GM12892 (cell line): ENCODE measurements around the gene PAPPA.

Experiments
- DNase-seq: peaks from one replicate; pipeline ENCODE4 v3.0.0; 2011; ENCODE audit not compliant: insufficient read length
- FAIRE-seq: peaks from 2 replicates; lab custom pipeline; 2011; peaks lifted over from hg19 to GRCh38; lab: Jason Lieb, UNC
- POLR2A ChIP-seq: IDR thresholded peaks from 2 replicates; pipeline ENCODE4 v1.6.1; 2011; ENCODE audit warnings: low read depth, low read length, control low read depth
- POLR2AphosphoS5 ChIP-seq: IDR thresholded peaks from 2 replicates; pipeline ENCODE4 v1.6.1; 2011; ENCODE audit warnings: low read depth, low read length, control low read depth
- TAF1 ChIP-seq: IDR thresholded peaks from 2 replicates; pipeline ENCODE4 v1.6.1; 2011; ENCODE audit warnings: low read depth, mild to moderate bottlenecking, control low read depth, low read length, borderline replicate concordance

The PAPPA gene

DNA sequence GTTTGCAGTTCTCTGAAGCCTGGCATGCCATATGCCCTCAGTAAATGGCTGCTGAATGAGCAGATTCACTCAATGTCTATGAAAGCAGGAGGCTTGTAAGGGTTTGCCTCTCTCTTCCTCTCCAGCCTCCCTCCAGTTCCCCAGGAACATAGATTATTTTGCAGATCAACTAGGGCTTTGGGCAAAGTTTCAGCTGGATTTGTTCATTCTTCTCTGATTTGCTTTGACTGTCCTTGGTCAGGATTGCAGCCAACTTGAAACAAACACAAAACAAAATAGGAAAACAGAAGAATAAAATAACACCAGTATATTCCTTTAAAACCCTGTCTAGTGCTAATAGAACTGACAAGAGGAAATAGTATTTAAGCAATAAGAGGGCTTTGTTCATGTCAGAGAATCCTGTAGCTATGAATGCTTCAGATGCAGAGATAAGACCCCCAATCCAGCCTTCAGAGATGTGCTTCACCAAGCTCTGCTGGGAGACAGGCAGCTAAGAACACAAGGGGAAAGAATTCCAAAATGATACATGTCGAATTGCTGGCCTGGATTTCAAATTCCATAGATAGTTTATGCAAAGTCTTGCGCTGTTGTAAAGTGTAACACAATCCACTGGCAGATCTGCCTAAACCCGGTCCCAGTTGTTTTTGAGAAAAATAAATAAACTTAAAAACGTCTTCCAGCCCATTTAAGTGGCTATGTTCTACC is 174.3 kb downstream of the PAPPA start:
- TF ChIP-seq POLR2A (no peak), POLR2AphosphoS5 (no peak)
- DNase-seq (no peak), FAIRE-seq (no peak)

DNA sequence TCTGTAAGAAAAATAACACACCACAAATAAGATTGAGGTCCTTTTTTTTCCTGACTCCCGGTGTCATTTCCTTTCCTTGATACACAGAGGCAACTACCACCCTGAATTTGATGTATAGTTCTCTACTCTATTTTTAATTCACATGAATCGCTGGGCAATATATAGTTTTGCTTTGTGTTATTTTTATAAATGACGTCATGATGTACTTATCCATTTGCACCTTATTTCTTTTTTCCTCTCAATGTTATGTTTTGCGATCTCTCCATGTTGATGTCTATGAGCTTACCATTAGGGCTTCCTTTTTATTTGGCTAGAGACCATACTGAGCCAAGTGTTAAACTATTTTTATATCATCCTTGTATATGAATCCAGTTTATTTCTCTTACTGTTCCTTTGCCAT is 175.9 kb downstream of the PAPPA start:
- DNase-seq (no peak), FAIRE-seq (no peak)
- TF ChIP-seq POLR2AphosphoS5 (no peak), TAF1 (no peak), POLR2A (no peak)

DNA sequence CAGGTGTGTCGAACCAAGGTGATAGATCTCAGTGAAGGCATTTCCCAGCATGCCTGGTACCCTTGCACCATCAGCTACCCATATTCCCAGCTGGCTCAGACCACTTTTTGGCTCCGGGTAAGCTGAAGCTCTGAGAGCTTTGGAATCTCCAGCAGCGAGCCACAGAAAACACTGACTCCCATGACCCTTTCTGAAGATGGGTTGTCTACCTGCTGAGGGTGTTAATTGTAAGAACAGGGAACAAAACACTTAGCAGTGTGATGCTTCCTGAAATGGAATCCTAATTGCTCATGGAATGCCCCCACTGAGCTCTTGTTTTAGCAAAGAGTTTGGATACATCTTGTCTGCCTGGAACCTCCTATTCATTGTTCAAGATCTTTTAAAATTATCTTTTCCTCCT is 177.7 kb downstream of the PAPPA start:
- TF ChIP-seq TAF1 (no peak), POLR2AphosphoS5 (no peak), POLR2A (no peak)
- FAIRE-seq (no peak), DNase-seq (no peak)

DNA sequence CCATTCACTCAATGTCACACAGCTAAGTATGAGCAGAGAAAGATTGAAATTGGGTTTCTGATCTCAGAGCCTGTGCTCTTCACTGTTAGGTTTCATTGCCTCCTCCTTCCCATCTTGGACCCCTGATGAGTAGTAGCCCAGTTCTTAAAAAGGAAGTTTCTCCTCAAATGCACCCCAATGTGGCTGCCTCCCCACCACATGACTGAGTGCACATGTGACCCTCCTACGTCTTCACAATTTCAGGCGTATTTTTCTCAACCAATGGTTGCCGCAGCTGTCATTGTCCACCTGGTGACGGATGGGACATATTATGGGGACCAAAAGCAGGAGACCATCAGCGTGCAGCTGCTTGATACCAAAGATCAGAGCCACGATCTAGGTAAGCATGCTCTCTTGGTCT is 178.5 kb downstream of the PAPPA start:
- no peak for FAIRE-seq
- TF ChIP-seq POLR2A (no peak), TAF1 (no peak), POLR2AphosphoS5 (no peak)

DNA sequence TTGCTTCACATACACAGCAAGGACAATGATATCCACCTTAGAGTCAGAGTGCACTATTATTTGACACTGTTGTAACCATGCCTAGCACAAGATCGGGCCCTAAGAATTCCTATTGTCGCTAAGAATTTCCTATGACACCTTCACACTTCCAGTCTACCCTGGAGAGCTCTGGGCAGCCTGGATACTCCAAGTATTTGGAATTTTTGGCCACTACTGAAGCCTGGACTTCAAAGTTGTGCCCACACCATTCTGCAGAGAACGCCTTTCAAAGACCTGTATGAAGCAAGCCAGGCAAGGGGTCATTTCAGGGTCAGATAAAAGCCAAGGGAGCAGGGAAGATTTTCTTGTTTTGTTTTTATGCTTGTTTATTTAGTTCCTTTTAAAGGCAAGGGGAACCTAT is 179.7 kb downstream of the PAPPA start:
- no peak for TF ChIP-seq TAF1
- no peak for TF ChIP-seq POLR2A
- no peak for TF ChIP-seq POLR2AphosphoS5
- FAIRE-seq (no peak), DNase-seq (no peak)

More for the DNA sequence above, 178.5 kb downstream of the PAPPA start:
- no peak for DNase-seq

DNA sequence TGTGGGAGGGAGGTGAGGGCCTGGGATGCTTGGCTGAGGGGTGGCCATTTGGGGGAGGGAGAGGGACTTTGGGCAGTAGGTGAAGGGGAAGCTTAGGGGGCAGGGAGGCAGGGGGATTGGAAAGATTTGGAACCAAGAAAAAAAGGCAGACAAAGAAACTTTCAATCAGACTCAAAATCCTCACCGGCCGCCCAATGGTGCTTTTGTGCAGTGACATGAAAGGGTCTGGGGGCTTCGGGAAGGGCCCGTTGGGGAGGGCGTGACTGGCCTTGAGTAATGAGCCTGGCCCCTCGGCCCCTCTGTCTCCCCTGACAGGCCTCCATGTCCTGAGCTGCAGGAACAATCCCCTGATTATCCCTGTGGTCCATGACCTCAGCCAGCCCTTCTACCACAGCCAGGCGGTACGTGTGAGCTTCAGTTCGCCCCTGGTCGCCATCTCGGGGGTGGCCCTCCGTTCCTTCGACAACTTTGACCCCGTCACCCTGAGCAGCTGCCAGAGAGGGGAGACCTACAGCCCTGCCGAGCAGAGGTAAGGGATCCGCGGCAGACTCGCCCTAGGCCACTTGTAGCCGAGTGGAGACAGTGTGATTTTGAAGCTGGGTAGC is 181.1 kb downstream of the PAPPA start:
- FAIRE-seq: no peak
- TF ChIP-seq POLR2A (no peak), TAF1 (no peak), POLR2AphosphoS5 (no peak)
- no peak for DNase-seq

DNA sequence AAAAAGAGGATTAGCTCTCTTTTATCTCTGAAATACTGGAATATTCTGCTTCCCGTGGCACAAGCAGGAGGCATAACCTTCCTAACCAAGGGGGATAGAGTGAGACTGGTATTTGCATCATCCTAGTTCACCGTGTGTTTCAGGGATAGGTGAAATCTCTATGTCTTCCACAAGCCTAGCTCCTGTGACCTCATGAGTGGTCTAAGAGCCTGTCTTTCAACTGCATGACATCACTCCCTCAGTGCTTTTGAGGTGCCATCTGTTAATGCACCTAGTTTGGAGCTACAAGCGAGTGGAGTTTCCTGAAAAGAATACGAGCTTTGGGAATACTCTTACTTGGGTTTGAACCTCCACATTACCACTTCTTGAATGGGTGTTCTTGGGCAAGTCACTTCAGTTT is 181.8 kb downstream of the PAPPA start:
- FAIRE-seq (no peak), DNase-seq (no peak)
- TF ChIP-seq TAF1: no peak
- no peak for TF ChIP-seq POLR2A
- no peak for TF ChIP-seq POLR2AphosphoS5

DNA sequence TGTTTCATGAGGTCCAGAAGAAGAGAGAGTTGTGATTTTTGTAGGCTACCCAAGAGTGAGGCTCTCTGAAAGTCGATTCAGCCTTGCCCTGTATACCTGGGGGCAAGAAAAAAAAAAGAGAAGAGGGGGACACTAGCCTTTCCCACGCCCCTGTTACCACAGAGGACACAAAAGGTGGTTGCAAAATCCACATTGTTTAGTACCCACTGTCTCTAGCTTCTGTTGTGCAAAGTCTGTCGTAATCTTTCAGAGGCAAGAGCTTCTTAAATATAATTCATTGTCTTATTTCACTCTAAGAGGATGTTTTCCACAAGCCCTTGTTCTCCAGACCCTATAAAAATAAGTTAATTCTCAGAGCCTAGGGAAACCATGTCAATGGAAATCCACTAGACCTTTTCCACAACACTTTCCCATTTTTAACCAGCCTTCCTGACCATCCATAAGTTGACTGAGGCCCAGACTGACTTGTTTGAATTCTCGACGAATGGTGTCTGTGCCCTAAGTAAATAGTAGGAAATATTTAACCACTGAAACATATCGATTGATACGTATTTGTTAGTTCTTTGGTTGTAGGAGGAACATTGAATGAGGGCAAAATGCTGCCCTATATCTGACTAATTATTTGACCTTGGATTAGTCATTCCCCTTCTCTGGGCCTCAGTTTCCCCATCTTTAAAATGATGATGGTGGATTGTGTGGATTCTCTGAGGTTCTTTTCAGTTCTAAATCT is 182.7 kb downstream of the PAPPA start:
- TF ChIP-seq POLR2AphosphoS5 (no peak), TAF1 (no peak), POLR2A (no peak)
- DNase-seq (no peak), FAIRE-seq (no peak)

DNA sequence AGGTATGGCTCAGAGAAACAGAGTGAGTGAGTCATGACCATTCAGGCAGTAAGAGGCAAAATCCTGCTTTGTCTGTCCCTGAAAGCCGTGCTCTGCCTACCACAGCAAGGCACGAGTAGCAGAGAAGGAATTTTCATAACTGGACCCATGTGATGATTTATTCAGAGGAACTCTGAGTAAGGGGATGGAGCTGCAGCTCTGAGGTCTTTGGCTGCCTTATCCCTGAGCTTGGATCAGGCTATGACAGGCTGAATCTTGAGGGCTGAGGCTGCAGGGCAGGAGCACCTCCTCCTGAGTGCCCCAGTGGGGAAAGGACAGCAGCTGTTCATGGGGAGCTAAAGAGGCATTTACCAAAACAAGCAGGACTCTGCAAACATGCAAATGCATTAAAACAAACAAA is 183.4 kb downstream of the PAPPA start:
- FAIRE-seq: no peak

DNA sequence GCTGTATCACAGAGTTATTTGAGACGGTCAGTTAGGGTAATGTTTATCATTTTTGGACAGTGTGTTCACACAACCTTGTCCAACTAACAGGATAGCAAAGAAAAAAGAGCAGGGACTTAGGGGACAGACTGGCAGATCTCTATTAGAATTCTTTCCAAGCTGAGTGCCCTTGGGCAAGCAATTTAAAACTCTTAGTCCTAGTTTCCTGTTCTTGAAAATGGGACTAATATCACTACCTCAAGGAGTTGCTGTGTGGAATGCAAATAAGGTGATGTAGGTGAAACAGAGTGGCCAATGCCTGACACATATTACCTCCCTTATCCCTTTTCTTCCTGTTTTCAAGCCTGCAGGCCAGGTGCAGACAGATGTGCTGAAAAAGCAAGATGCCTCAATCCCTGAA is 186.7 kb downstream of the PAPPA start:
- no peak for FAIRE-seq
- DNase-seq: no peak
- no peak for TF ChIP-seq POLR2AphosphoS5
- no peak for TF ChIP-seq POLR2A
- no peak for TF ChIP-seq TAF1

More for the DNA sequence above, 183.4 kb downstream of the PAPPA start:
- no peak for DNase-seq
- TF ChIP-seq TAF1 (no peak), POLR2A (no peak)

DNA sequence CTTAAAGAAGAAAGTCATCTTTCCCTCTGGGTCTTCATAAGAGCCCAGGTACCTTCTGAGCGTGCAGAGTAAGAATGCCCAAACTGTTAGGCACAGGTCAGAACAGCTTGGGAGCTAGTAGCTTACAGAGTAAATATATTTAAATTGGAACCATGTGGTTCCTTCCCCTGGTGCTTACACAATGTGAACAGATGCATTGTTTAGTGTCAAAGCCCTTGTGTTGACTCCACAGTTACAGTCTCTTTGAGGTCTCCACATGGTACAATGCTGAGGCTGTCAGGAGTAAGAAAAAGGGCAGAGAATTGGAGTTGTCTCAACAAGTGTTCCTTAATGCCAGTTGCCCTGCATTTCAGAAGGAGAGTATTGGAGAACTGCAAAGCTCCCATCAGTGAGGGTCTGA is 188.5 kb downstream of the PAPPA start:
- FAIRE-seq (no peak), DNase-seq (no peak)
- TF ChIP-seq POLR2AphosphoS5 (no peak), TAF1 (no peak), POLR2A (no peak)

DNA sequence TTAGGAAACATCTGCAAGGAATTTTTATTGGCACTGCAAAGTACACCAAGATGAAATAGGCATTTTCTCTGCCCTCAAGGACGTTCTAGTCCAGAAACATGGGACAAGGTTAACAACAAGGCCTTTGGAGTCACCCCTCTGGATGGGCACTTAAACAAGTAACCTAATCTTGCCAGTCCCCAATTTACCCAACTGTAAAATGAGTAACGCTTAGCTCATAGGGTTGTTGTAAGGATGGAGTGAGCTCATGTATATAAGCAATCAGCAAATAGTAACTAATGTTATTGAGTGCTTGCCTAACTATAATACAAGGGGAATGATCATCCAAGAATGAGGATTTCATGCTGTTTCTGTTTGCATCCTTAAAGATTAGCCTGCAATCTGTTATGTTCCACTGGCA is 189.3 kb downstream of the PAPPA start:
- DNase-seq (no peak), FAIRE-seq (no peak)
- no peak for TF ChIP-seq TAF1
- TF ChIP-seq POLR2A: no peak
- no peak for TF ChIP-seq POLR2AphosphoS5
